LNCAP (cell line): ENCODE data around the gene WIPF3.

Source experiments
- TF ChIP-seq, protein P1 (sequence below): fragments of 450-650 bp; IDR thresholded peaks from 2 replicates; pipeline ENCODE4 v1.5.1; 2017; ENCODE audit warnings: mild to moderate bottlenecking

The WIPF3 gene

DNA sequence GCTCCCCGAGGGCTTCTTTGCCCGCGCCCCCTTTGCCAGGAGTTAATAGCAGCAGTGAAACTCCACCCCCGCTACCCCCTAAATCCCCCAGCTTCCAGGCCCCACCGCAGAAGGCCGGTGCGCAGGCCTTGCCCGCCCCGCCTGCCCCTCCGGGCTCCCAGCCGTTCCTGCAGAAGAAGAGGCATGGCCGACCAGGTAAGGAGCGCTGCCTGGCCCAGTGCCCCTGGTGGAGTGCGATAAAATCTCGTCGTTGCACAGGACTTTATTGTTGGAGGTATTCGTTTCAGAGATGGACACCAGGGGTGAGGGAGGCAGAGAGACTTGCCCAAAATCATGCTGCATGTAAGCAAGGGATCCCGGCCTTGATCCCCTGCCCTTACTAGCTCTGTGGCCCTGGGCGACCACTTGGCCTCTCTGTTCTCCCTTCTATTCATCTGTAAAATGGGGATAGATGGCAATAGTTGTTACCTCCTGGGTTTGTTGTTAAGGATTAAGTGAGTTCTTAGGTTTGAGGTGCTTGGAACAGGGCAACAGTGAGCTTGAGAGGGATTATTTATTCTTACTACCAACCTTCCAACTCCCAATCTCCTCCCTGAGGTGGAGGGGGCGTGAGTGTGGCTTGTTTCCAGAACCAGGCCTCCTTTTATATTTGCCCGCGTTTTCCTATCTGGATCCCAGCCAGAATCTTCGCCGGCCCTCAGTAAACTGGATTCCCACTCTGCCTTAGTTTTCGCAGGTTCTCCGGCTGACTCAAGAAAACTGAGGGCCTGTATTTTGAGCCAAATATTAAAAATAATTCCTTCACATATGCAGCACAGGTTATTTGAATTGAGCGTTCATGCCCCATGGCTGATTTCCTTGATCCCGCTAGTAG lies 78.3 kb downstream of the WIPF3 start:
- TF ChIP-seq, protein P1, sequence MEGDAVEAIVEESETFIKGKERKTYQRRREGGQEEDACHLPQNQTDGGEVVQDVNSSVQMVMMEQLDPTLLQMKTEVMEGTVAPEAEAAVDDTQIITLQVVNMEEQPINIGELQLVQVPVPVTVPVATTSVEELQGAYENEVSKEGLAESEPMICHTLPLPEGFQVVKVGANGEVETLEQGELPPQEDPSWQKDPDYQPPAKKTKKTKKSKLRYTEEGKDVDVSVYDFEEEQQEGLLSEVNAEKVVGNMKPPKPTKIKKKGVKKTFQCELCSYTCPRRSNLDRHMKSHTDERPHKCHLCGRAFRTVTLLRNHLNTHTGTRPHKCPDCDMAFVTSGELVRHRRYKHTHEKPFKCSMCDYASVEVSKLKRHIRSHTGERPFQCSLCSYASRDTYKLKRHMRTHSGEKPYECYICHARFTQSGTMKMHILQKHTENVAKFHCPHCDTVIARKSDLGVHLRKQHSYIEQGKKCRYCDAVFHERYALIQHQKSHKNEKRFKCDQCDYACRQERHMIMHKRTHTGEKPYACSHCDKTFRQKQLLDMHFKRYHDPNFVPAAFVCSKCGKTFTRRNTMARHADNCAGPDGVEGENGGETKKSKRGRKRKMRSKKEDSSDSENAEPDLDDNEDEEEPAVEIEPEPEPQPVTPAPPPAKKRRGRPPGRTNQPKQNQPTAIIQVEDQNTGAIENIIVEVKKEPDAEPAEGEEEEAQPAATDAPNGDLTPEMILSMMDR, result no peak

GRCh38 chr7:29885626-29886025 lies 79.3 kb downstream of the WIPF3 start:
- TF ChIP-seq, protein P1, result no peak

DNA sequence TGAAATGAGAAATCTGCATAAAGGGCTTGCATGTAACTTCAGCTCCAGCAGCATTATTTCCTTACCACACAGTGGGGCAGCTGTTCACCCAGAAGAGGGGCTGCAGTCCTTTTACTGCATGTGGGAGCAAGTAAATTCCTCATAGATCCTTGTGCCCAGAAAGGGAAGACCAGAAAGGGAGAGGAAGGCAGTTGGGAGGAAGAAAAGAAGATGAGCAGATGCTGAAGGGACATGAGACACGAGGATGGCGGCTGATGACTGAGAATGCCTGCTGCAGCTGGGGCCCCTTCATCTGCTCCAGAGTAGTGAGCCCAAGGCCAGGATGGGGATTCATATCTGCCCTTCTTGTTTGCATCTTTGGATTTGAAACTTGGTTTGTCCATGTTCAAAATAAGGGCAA lies 80.5 kb downstream of the WIPF3 start:
- TF ChIP-seq, protein P1, result no peak

DNA sequence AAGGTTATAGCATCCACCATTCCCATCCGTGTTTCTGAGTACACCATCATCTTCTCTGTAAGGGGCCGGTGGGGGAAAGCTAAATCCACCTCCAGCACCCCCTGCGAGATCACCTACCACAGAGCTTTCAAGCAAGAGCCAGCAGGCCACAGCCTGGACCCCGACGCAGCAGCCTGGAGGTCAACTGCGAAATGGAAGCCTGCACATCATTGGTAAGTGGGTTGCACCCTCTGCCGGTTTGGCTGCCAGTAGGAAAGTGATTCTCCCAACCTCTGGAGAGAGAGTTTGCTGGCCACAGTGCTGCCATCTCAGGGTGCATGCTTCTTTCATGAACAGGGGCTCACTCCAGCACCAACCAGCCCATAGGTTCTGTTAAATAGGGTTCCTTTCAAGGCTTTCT lies 81.7 kb downstream of the WIPF3 start:
- TF ChIP-seq, protein P1, result no peak

- TF ChIP-seq, protein P1, result no peak
These were observed 83.0 kb downstream of the WIPF3 start for GRCh38 chr7:29889288-29889687.

- TF ChIP-seq, protein P1, result no peak
These were observed 83.9 kb downstream of the WIPF3 start for GRCh38 chr7:29890251-29890650.

GRCh38 chr7:29891766-29892165 lies 85.5 kb downstream of the WIPF3 start:
- TF ChIP-seq, protein P1, result no peak
